HG03095 (cell line): ENCODE results near the gene ITGA2.
A peak's percentile ranks its signal among the peaks of the same experiment; 100 is the strongest.
"Not testable (repeated sequence)": the region's sequence is repeated elsewhere in the genome, so short reads cannot be mapped to it uniquely, and the experiment has no call there.

Experiments
- ATAC-seq: cut with Tn5 transposase; IDR thresholded peaks from one replicate; pipeline ENCODE4 v1.9.1; 2021; ENCODE audit warnings: moderate library complexity; ENCODE audit not compliant: unreplicated experiment

ITGA2 gene

DNA sequence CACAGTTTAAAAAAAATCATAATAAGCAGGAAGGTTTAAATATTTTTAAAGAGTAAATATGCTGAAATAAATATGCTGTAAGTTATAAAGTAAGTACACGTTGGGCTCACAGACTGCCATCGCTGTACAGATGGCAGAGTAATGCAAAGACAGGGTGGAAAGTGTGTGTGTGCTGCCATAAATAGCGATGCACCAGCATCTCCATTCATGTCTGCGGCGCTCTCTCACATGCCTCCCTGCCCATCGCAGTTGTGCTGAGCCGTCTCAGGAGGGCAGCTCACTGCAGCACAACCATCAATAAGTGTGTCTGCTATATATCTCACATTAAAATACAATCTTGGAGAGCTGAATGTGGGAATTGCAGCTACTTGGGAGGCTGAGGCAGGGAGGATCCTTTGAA lies 106.1 kb downstream of the ITGA2 start:
- ATAC-seq = no peak

DNA sequence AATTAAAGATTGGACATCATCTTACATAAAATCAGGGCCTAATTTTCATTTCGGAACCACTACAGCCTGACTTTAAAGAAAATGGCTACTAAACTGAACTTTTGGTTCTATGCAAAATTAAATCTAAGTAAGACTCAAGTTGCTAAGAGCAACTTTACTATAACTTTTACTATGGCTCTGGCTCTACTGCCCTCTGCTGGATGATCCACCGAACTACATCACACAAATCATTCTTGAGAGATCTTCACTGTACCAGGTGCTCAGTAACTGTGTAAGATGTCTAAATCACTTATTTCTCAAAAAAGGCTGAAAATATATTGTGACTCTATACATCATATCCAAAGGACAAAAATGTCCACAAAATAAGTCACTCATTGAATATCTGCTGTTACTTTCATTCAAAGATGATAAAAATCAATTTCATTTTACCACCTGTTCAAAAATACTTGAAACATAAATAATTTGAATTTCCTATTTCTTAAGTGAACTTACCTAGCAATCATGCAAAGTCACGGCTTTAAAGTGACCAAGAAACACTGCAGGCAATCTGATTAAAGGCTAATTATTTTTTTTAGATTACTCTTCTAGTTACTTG lies 106.9 kb downstream of the ITGA2 start:
- ATAC-seq = peak; percentile 80

DNA sequence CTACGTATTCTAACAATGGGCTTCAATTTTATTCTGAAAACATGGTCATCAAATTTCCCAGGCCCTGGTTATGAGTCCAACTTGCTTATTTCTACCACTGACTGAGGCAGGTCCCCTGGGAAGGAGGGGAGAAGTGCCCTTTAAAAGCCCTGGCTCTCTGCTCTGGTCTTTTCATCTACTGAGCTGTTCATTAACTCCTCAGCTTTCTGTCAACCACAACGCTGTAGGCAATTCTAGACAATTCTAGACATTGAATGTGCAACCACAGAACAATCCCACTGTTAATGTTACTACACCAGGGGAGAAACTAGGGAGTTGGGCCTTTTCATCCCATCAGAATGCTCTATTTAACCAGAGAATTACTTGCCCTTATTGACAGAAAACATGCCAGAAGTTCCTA lies 110.4 kb downstream of the ITGA2 start:
- no peak for ATAC-seq

DNA sequence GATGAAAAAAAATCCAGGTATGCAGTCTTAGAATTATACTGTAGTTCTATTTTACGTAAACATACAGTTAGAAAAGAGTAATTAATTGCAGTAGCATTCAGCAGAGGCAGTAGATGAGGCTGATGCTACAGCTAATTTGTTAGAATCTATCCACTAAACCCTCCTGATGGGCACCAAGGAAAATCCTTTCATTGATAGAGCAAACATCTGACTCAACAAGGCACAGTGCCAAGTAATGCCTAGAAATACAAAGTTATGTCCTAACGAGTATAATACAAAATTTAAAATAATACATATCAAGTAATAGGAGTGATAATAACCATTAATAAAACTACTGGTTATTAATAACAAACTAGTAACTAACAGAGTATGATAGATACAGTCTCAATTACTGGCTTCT lies 111.5 kb downstream of the ITGA2 start:
- ATAC-seq = no peak

DNA sequence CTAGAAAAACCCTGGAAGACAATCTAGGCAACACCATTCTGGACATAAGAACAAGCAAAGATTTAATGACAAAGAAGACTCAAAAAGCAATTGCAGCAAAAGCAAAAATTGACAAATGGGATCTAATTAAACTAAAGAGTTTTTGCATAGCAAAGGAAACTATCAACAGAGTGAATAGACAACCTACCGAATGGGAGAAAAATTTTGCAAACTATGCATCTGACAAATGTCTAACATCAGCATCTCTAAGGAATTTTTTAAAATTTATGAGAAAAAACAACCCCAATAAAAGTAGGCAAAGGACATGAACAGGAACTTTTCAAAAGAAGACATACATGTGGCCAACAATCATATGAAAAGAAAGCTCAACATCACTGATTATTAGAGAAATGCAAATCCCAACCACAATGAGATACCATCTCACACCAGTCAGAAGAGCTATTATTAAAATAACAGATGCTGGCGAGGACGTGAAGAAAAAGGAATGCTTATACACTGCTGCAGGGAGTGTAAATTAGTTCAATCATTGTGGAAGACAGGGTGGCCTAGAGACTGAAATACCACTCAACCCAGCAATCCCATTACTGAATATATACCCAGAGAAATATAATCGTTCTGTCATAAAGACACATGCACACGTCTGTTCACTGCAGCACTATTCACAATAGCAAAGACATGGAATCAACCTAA lies 116.6 kb downstream of the ITGA2 start:
- no peak for ATAC-seq

DNA sequence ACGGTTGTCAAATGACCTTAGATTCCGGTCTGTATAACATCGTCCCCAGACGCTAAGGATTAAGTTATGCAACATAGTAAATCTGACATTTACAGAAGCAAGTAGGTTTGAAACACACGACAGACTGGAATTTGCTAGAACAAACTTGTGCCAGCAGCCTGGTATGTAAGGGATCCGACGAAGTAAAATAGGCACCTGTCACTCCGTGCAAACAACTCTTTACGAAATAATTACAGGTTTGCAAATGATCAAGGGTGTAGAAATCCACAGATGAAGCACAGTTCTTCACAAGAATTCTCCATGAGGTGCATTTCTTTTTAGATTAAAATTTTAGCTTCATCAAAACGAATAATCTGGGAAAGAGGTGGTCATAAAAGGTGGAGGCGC lies 119.9 kb downstream of the ITGA2 start:
- peak; percentile 12 for ATAC-seq

DNA sequence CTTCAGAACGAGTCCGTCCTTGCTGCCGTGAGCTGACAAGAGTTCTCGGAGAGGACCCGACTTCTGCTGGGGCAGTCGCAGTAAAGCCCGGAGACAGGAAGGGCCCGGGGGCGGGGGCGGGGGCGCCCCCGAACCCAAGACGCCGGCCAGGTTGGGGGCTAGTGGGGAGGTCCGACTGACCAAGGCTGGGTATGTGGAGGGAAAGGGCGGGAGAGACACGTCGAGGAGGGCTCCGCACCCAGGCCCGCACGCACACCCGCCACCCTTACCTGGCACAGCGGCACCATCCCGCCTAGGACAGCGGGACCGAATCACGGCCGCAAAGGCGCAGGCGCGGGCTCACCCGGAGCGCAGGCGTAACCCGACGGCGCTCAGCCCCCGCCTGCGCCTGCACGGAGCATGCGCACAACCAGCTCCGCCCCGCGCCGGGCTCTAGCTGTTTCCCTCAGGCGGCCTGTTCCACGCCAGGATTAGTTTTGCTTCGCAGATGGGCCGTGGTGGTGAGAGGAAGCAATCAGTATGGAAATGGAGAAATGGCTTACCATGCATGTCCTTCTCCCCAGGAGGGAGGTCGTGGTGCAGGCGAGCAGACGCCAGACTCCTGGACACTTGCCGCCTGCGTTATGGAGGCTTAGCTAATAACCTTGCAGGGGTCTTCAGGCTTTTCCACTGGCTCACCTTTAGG lies 120.4 kb downstream of the ITGA2 start, which contains the start of gene MOCS2:
MOCS2 (minus strand) TSS at position 315 of the 685 bp plus-strand sequence. CDS start 2,583 bp downstream, outside the sequence.
- ATAC-seq = peak; percentile 93

DNA sequence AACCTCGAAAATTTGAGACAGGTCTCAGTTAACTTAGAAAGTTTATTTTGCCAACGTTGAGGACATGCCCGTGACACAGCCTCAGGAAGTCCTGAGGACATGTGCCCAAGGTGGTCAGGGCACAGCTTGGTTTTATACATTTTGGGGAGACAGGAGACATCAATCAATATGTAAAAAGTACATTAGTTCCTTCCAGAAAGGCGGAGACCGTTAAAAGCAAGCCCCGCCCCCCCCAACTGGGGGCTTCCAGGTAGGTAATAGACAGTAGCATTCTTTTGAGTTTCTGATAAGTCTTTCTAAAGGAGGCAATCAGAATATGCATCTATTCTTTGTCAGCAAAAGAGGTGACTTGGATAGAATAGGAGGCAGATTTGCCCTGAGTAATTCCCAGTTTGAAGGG lies 121.0 kb downstream of the ITGA2 start:
- peak; percentile 7 for ATAC-seq

DNA sequence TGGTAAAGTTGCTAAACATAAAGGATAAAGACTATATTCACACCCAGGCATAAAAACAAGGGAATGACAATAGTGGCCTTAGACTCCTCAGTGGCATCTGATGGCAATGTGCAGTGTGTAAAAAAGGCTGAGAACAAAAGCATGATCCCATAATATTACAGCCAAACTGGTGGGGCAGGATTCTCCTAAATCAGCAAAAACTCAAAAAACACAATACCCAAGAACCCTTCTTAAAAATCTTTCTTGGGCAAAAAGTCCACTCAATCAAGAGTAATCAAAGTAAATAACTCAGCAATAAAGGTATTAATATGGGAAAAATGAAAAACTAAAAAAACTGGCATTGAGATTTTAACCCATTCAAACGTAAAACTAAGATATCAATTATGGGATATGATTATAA lies 122.0 kb downstream of the ITGA2 start:
- ATAC-seq = no peak

DNA sequence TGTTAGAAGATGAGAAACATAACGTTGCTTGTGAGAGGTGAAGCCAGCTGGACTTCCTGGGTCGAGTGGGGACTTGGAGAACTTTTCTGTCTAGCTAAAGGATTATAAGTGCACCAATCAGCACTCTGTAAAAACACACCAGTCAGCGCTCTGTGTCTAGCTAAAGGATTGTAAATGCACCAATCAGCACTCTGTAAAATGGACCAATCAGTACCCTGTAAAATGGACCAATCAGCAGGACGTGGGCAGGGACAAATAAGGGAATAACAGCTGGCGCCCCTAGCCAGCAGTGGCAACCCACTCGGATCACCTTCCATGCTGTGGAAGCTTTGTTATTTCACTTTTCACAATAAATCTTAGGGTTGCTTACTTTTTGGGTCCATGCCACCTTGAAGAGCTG lies 123.2 kb downstream of the ITGA2 start:
- ATAC-seq = not testable (repeated sequence)

DNA sequence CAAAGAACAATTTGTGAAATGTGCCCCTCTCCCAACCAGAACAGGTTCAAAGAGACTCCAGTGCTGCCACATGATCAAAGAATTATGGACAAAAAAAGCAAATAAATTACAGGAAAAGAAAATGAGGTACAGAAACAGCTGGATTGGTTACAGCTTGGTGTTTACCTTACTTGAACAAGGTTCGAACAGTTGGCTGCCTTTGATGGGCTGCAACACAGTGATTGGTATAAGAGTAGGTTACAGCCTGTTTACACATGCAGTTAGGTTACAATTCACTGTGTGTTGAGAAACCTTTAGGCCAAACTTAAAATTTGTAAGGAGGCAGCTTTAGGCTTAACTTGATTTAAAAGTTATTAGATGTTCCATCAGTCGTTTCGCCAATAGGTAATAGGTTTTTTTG lies 123.8 kb downstream of the ITGA2 start:
- no peak for ATAC-seq

DNA sequence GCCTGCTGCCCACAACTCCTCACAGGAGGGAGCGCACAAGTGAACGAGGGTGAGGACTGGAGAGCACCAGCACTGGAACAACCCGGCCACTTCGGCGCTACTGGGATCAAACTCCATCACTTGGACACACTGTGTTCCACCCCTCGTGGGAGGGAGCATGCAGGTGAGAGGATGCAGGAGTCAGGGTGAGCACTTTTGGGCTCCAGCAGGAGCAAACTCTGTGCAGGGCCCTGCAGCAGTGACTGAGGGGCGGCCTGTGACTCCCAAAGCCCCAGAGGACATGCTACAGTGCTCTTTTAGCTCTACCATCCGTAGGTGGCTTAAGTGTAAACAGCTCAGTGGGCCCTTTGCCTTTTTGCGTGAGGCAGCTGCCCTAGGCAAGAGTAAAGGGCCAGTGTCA lies 124.8 kb downstream of the ITGA2 start:
- ATAC-seq = no peak

DNA sequence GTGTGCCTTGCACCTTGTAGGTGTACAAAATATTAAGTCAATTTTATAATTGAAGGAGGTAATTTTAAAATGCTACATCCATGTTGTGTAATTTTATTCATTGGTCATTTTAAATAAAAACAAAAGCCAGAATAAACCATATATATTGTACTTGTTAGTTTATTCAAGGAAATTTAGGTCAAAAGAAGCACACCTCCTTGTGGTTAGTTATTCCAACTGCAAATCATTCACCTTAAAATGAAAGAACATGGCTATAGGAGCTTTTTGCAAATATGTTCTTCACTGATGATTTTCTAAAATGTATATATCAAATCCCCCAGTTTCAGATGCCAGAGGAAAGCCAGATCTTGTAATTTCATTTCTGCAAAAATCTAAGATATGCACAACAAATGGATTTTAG lies 125.8 kb downstream of the ITGA2 start:
- no peak for ATAC-seq

DNA sequence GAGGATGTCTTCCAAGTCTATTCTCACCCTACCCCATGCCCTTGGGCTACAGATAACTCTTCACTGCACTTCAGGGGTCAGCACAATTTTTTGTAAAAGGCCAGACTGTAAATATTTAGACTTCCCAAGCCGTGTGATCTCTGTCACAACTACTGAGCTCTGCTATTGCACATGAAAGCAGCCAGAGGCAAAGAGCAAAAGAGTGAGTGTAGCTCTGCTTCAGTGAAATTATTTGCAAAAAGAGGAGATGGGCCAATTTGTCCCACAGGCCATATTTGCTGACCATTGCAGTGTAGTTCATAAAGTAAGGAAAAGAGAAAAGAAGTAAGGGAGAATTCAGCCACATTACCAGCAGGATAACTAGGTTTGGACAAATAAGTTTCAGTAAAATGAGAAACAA lies 127.4 kb downstream of the ITGA2 start:
- no peak for ATAC-seq

DNA sequence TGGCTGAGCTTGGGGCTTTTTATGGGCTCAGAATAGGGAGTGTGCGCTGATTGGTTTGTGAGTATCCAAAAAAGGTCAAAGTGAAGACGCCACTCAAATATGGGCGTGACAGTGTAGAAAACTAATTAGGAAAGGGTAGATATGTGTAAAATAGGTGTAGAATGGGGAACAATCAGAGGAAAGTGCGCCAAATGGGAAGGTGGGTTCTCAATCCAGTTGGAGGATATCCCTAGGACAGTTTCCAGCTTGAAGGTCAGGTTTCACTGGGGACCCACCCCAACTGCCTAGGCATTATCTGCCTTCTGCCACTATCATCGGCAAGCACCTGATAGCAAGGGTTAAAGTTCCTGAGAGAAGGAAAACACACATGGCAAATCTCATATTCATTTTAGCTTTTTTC lies 129.7 kb downstream of the ITGA2 start:
- ATAC-seq = no peak

DNA sequence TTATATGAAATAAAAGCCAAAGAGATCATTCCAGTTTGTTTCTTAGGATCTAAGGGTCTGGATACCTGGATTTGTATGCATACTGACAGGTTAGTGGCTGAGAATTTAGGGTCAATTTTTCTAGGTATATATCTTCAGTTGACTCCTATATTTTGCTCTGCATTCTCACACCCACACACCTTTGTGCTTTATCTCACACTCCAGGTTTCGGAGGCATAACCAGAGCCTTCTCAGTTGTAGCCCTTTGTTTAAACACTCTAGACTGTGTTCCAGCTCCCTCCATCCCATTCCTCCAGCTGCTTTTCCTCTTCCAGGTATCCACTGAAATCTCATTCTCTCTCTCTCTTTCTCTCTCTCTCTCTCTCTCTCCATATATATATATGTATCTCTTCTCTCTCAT lies 131.0 kb downstream of the ITGA2 start:
- no peak for ATAC-seq

DNA sequence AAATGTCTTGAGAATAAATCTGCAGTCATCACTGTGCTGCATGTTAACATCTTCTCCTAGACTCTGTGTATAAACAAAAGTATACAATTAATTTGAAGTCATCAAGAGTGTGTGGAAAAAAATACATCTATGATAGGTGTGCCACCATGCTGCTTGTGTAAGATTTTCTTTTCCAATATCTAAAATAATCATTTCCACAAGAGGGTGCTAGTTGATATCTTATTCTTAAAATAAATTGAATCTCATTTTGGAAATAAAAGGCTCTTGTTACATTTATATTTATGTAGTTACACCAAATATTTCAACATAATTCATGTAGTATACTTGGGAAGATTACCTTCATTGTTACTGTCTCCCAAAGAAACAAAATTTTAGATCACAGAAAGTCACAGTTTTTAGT lies 134.6 kb downstream of the ITGA2 start:
- no peak for ATAC-seq

DNA sequence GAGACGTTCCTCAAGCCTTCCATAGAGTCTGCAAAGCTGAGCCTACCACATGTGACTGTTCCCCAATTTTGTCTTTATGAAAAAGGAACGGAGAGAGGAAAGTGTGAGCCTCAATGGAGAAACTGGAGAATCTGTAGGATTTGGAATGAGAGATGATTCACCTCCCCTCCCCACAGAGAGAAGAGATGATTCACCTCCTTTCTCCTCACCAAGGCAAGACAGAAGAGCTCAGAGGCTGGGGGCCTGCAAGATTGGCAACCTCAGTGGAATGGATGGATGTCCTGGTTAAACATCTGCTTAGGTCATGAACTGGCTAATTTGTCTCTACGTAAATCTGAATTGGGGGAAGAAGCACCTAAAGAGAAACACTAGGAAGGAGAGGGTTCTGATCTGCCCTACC lies 137.4 kb downstream of the ITGA2 start:
- ATAC-seq = no peak

DNA sequence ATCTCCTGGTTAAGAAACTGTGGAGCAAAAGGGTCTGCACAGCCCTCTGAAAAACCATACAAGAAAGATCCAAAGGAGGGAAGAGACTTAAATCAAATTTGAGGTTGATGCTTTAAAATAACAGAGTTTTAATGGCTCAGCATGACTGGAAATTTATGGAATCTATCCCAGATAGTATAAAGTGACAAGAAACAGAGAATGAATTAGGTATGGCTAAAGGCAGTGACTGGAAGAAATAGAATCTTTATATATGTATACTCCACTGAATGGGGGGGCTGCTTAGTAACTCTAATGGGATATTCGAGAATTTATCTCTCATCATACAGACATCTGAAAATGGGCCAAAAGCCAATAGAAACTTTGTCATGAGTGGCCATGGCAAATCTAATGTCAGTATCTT lies 138.0 kb downstream of the ITGA2 start:
- no peak for ATAC-seq

DNA sequence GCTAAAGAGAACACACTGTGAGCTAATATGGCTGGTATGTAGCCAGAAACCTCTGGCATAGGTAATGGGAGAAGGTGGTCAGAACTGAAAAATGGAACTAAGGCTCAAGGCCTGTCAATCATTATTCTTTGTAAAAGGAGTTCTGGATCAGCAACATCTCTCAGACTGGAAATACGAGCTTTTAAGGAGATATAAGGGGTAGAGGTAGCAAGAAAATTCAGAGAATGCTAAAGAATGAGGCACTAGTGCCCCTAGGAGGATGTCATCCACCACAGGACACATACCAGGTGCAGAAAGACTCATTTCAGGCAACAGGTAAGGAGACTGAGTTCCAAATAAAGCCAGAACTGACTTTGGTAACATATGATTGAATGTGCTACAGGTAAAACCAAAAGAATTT lies 139.3 kb downstream of the ITGA2 start:
- no peak for ATAC-seq

DNA sequence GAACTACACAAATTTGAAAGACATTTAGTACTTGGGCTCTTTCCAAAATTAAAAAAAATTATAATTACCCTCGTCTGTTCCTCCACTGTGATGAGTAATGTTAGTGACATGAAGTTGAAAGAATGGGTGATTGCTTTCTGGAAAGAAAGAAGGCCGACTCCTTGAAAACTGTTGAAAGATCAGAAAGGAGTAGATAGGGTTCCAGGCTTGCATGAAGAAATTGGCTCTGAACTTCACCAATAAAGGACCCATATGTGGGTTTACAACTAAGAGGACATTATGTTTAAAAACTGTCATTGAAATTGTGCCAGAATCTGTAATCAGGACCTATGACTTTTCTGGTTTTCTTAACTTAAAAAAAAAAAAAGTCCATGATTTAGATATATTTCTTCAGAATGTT lies 141.1 kb downstream of the ITGA2 start:
- ATAC-seq = no peak

DNA sequence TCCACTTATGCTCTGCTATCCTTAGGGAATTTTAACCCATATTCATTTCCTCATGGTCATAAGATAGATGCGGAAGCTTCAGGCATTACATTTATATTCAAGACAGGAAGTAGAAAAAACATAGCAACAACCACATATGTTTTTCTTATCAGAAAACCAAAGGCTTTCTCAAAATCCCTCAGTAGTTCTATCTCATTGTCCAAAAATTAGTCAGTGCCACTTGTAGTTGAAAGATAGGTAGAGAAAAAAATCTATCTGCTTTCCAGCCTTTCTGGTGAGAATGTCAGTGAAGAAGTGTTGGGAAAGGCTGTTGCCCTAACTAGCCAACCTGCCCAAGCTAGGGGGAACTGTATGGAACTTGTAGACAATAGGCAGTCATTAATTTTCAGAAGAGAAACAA lies 143.9 kb downstream of the ITGA2 start:
- no peak for ATAC-seq
